ENCODE results near the gene INTS6L.

DNA sequence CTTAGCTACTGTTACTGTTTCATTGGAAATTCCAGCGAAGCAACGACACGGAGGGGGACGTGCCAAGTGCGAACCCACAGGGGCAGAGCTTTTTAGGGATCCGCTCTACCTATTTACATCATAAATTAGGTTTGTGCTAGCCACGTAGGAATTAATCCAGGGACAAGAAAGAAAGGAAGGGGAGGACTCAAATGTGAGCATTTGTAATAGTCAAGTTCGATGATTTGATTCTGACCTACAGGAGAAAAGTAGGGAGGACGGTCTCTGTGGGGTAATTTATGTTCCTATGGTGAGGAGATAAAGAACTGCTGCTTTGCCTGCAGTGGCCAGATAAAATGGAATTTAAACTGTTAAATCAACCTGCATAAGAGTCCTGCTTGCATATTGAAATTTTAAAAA, 1.7 kb downstream of the INTS6L start:
- TF ChIP-seq POLR2A (IDR thresholded peaks at IDR 0.05; ENCODE audit: low read depth, low read length) (no peak; the same call in 1 of the 2 replicates), POLR2AphosphoS5 (IDR thresholded peaks at IDR 0.05; ENCODE audit: low read depth, low read length) (no peak)
